Measurements from ENCODE around the gene ANKRD13B. TPM values are rescaled to one million over a fixed set of nuclear protein-coding genes. Genes with fewer than 3 reads are reported as not detected.
A peak's percentile ranks its signal among the peaks of the same experiment; 100 is the strongest.

ANKRD13B gene
- total RNA-seq, 1 donor from 2014 or later = 30.7 TPM

GRCh38 chr17:29569245-29569950 is 23.5 kb upstream of the ANKRD13B start:
- no peak for TF ChIP-seq CTCF (conservative IDR thresholded peaks at IDR 0.05; ENCODE audit: low read depth, low read length)
- H3K4me3 ChIP-seq (ENCODE audit: low read depth, low read length) = peak overlapping the region; percentile 67
- no peak for DNase-seq (ENCODE audit: low read depth)

GRCh38 chr17:29570521-29570920 is 22.4 kb upstream of the ANKRD13B start:
- no peak overlapping the region for H3K4me3 ChIP-seq (ENCODE audit: low read depth, low read length)
- TF ChIP-seq CTCF (conservative IDR thresholded peaks at IDR 0.05; ENCODE audit: low read depth, low read length) = no peak
- DNase-seq (ENCODE audit: low read depth) = no peak

GRCh38 chr17:29571486-29571882 is 21.4 kb upstream of the ANKRD13B start:
- H3K4me3 ChIP-seq (ENCODE audit: low read depth, low read length) = no peak overlapping the region
- TF ChIP-seq CTCF (conservative IDR thresholded peaks at IDR 0.05; ENCODE audit: low read depth, low read length) = no peak
- no peak for DNase-seq (ENCODE audit: low read depth)

GRCh38 chr17:29571883-29572681 is 20.9 kb upstream of the ANKRD13B start:
- no peak overlapping the region for H3K4me3 ChIP-seq (ENCODE audit: low read depth, low read length)
- DNase-seq (ENCODE audit: low read depth) = no peak
- no peak for TF ChIP-seq CTCF (conservative IDR thresholded peaks at IDR 0.05; ENCODE audit: low read depth, low read length)

- no peak overlapping the region for H3K4me3 ChIP-seq (ENCODE audit: low read depth, low read length)
- TF ChIP-seq CTCF (conservative IDR thresholded peaks at IDR 0.05; ENCODE audit: low read depth, low read length) = peak; percentile 56
- DNase-seq (ENCODE audit: low read depth) = no peak
These were observed 20.0 kb upstream of the ANKRD13B start for GRCh38 chr17:29572691-29573557.

- no peak for DNase-seq (ENCODE audit: low read depth)
- TF ChIP-seq CTCF (conservative IDR thresholded peaks at IDR 0.05; ENCODE audit: low read depth, low read length) = no peak
- no peak overlapping the region for H3K4me3 ChIP-seq (ENCODE audit: low read depth, low read length)
These were observed 19.4 kb upstream of the ANKRD13B start for GRCh38 chr17:29573558-29573869.
